GM19351 (cell line): ENCODE measurements around the gene PDE4B.

Experiments
- ATAC-seq: cut with Tn5 transposase; IDR thresholded peaks from one replicate; pipeline ENCODE4 v1.9.1; 2021; ENCODE audit warnings: mild to moderate bottlenecking, moderate library complexity; ENCODE audit not compliant: unreplicated experiment

PDE4B gene

GRCh38 chr1:65792669-65793358 lies at the start of gene PDE4B:
Gene PDE4B (plus strand): TSS chr1:65792895.
- ATAC-seq, result no peak

DNA sequence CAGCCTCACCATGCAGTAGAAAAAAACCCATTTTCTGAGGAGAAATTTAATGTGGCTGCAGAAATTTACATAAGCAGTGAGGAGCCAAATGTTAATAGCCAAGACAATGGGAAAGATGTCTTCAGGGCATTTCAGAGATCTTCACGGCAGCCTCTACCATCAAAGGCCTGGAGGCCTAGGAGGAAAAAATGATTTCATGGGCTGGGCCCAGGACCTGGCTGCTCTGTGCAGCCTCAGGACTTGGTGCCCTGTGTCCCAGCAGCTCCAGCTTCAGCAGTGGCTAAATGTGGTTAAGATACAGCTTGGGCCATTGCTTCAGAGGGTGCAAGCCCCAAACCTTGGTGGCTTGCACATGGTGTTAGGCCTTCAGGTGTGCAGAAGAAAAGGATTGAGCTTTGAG lies 48.0 kb upstream of the PDE4B start:
- no peak for ATAC-seq

DNA sequence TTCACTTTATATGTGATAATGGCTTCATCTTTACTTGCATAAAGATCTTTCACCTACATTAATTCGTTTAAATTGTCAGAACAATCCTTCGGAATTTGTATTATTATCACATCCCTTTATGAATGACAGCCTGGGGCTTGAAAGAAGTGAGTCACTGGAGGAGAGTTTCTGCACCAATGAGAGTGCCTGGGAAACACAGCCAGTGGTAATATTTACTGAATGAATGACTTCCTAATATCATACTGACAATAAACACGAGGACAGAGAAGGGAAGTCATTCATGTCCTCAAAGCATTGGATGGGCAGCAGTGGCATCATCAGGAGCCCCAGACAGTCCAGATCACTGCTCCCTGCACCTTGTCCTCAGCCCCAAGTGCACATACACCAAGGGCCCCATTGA lies 40.7 kb upstream of the PDE4B start:
- no peak for ATAC-seq

- ATAC-seq, result no peak
Measured at GRCh38 chr1:65756616-65757015, 36.1 kb upstream of the PDE4B start.

GRCh38 chr1:65757531-65757930 lies 35.2 kb upstream of the PDE4B start:
- no peak for ATAC-seq

GRCh38 chr1:65758128-65758527 lies 34.6 kb upstream of the PDE4B start:
- ATAC-seq, result no peak

GRCh38 chr1:65759516-65759915 lies 33.2 kb upstream of the PDE4B start:
- no peak for ATAC-seq

DNA sequence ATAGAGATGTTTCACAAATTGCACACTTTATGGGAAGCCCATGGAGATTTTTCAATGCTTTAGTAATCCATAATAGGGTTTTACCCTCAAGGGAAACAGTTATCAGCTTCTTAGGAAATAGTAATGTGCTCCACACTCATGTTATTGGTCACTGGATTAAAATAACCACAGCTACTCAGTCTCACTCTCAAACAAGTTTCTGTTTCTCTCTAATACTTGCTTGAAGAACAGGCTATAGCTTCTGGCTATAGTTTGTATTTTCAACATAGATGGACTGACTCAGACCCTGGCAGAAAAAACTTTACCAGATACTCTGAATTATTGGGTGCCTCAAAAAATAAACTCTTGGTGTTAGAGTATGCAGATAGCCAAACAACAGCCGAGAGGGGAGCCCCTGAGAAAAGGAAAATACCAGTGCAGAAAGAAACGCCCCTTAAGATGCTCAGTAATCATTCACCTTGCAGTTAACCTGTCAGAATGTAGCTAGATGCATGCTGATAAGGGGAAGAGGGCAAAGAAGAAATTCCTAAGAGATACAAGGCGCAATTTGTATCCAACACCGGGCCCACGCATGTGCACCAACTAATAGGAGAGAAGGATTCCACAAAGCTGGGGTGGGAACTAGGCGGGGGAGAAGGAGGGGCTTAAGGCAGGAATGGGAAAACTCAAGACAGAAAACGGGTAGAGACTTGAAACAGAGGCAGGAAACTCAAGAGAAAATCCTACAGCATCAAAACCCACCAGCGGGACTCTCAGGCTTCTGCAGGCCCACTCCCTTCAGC lies 30.4 kb upstream of the PDE4B start:
- no peak for ATAC-seq

DNA sequence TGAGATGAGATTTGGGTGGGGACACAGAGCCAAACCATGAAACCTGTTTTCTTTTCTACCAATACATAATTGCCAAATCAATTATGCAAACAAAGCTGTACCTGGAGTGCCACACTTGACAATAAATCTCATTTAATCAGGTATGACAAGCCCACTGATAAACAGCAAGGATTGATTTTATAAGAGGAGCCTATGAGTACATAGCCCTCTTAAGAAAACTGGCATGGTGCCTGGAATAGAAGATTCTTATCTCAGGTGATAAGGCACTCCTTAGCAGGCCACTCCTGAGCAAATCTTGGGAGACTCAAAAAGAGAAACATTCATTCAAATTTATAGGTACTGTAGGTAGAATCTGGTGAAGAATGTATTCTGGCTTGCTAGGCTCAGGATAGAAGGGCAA lies 28.6 kb upstream of the PDE4B start:
- no peak for ATAC-seq

GRCh38 chr1:65765631-65766030 lies 27.1 kb upstream of the PDE4B start:
- no peak for ATAC-seq

GRCh38 chr1:65769636-65770035 lies 23.1 kb upstream of the PDE4B start:
- ATAC-seq, result no peak

DNA sequence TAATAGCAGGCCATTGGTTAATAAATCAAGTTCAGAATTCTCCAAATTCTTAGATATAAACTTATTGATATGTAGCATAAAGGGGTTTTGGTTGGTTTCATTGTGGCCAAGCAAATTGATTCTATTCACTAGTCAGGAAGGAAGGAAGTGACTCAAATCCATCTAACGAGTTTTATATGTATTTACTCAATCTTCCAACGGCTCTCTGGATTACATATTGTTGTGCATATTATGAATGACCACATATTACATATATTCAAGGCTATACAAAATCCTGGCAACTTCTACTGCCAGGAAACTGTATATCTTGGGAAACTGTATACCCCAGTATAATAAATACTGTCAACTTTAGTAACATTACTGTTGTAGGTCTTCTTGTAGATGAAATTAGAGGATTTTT lies 20.1 kb upstream of the PDE4B start:
- no peak for ATAC-seq

- no peak for ATAC-seq
Measured at GRCh38 chr1:65773391-65774123, 19.1 kb upstream of the PDE4B start.

GRCh38 chr1:65788762-65789161 lies 3.9 kb upstream of the PDE4B start:
- ATAC-seq, result no peak

- ATAC-seq, result no peak
Measured at GRCh38 chr1:65791396-65791795, 1.3 kb upstream of the PDE4B start.

- no peak for ATAC-seq
Measured at GRCh38 chr1:65791801-65792668, 660 bp upstream of the PDE4B start.

DNA sequence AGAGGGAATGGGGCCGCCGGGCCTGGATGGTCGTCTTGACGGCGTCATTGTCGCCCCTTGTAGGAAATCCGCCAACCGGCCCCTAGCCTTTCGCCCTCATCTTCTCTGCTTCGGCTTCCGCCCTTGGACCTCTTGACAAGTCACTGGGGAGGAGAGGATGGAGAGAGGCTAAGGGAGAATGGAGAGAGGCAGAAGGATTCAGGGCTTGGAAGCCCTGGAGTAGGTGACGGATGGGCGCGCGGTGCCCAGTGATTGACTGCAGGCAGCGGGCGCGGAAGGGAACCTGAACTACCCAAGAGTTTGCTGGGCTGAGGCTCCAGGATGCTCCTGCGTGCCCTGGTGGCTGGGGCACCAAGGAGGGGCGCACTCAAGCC lies 651 bp downstream of the PDE4B start:
- ATAC-seq, result no peak

DNA sequence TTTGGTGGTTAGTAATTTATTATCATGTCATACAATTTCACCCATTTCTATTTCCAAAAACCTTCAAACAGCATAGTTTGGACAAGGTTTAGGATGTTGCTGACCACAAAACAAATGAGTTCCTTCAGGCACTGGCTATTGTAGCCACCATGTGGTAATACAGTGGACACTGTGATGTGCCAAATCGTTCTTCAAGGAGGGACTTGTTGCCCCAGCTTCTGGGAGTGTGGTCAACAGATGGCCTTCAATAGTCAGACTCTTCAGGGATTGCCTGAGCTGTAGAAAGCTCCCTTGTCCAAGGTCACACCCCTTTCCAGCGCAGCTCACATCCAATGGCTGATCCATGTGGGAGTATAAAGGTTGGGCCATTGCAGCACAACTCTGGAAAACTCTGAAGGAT lies 2.6 kb downstream of the PDE4B start:
- no peak for ATAC-seq

DNA sequence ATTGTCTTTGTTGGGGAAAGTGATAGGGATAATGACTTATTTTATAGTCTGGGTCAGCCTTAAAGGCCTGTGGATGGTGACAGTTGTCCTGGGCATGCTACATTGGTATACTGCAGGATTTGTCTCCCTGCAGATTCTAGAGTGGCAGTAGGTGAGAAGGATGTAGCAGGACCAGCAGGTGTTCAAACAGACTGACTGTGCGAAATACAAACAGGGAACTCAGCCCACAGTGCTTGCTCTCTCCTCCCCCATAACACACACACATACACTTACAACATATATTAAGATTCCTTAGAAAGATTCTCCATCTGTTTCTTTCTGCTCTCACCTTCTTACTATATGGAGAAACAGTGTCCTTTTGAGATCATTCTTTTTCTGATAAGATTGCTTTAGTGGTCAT lies 6.9 kb downstream of the PDE4B start:
- no peak for ATAC-seq

GRCh38 chr1:65804584-65804983 lies 11.9 kb downstream of the PDE4B start:
- no peak for ATAC-seq

GRCh38 chr1:65812065-65812464 lies 19.4 kb downstream of the PDE4B start:
- peak; percentile 99 for ATAC-seq
